EH (cell line): ENCODE data around the gene LPIN3.

Experiments
- DNase-seq: peaks from one replicate; pipeline ENCODE4 v3.0.0-alpha.2; 2015; ENCODE audit warnings: low read depth

The LPIN3 gene

GRCh38 chr20:41365777-41366545 lies 25.3 kb downstream of the LPIN3 start:
- no peak for DNase-seq

GRCh38 chr20:41366546-41367392 lies 26.1 kb downstream of the LPIN3 start, which contains the start of gene EMILIN3:
Gene EMILIN3 (minus strand): TSS chr20:41366818. CDS start chr20:41366634, 184 bp downstream.
- no peak for DNase-seq

DNA sequence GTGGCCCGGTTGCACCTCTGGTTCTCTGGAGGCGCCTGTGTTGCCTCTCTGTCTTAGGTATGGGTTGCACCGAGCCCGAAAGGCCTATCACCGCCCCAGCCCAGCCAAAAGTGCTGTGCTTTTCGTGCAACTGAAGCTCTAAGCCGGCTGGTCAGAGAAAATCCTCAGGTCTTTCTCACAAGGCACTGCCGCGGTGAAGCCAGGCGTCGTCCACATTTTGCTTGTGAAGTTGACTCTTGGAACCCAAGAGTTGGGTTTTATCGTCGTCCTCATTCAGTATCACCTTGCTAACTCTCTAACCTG lies 26.7 kb downstream of the LPIN3 start:
- DNase-seq = no peak

DNA sequence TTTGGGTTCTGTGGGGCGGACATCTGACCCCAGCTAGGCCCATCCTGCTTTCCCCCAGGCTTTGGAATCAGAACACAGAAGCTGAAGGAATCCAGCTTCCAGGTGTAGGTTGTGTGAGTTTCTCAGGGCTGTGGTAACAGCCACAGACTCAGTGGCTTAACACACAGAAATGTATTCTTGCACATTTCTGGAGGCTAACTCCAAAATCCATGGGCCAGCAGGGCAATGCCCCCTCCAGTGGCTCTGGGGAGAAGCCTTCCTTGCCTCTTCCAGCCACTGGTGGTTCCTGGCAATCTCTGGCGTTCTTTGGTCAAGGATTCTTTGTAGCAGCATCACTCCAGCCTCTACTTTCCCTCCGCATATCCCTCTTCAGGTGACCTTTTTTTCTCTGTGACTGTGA lies 27.3 kb downstream of the LPIN3 start:
- no peak for DNase-seq

- no peak for DNase-seq
These were observed 29.1 kb downstream of the LPIN3 start for GRCh38 chr20:41369673-41370072.

DNA sequence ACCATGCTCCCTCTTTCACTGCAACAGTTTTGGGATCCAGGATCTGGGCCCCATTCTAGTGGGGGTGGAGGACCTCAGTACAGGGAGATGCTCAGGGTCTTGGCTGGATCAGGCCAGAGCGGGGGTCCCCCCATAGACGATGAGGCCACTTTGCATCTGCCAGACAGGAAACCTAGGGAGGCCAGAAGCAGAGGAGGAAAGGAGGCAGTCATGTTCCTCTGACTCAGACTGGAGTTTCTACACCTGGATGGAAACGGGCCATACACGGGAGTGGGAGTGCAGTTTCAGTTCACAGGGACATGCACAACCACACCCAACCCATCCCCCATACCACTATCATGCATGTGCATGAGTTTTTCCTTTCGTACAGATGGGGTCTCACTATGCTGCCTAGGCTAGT lies 29.6 kb downstream of the LPIN3 start:
- DNase-seq = no peak

DNA sequence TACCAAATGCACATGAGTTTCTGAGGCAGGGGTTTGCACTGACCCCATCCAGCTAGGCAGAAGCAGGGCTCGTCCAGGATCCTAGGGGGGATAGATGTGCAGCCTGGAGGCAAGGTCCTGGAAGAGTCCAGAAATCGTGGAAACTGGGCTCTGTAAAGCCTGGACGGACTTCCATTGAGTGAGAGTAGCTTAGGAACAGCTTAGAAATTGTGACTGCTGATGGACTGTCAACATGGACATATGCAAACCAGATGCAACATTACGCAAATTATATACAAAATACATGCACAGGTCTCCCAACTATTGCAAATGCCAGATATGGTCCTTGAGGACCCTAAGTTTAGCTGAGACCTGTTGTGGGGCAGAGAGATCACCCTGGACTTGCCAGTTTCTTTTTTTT lies 30.8 kb downstream of the LPIN3 start:
- DNase-seq = no peak

DNA sequence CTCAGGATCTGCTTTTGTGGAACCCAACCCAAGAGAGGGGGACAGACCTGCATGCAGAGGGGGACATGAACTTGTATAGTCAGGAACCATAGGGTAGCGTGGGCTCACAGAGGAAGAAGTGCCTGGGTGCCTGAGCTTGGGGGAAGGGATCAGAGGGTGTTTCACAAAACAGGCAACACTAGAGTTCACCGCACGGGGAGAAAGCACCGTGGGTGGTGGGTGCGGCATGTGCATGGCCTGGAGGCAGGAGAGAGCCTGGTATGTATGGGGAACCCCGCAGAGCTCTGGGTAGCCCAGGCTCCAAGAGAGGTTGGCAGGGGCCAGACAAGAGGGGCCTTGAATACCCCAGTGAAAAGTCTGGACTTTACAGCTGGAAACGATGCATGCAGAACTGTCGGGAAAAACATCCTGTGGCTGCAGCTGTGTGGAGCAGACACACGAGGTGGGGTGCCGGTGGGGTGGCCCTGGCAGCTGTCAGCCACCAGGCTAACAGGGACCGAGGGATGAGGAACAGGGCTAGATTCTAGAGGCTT lies 32.7 kb downstream of the LPIN3 start:
- no peak for DNase-seq

DNA sequence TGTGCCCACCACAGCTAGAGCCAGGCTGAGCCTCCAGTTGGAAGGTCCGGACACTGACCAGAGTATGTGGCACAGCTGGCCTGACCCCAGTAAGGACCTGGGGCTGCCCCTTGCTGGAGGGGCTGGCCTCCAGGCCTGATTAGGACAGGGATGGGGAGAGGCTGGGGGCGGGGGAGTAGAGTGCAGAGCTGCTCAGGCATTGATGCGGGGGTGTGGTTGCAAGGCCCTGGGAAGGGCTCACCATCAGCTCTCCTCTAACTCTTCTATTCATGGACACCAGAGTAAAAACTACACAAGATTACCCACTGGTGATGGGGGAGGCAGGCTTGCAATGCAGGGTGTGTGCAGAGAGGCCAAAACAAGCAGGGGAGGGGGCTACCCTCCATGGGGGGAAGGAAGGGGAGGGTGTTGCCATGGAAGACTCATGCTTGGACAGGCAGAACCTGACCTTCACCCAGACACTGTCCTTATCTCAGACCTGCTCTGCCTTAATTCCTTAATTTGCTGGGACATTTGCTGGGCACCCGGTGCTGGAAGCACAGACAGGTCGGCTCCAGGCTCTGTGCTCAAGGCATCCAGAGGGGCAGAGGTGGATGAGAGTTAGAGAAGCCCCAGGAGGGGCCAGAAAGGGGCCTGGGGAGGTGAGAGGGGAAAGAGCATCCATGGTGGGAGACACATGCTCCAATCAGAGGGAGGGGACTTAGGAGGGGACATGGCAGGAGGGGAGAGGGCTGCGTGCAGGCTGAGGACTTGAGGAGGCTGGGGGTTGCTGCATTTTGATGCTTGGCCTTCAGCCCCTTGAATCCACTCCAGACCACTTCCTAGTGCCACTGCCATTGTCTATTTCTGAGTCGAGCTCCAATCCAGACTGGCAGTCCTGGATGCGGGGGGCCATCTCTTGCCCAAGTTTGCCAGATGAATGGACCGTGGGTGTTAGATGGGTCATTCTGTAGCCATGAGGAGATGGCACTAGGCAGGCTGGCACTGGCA lies 33.6 kb downstream of the LPIN3 start:
- DNase-seq = no peak

DNA sequence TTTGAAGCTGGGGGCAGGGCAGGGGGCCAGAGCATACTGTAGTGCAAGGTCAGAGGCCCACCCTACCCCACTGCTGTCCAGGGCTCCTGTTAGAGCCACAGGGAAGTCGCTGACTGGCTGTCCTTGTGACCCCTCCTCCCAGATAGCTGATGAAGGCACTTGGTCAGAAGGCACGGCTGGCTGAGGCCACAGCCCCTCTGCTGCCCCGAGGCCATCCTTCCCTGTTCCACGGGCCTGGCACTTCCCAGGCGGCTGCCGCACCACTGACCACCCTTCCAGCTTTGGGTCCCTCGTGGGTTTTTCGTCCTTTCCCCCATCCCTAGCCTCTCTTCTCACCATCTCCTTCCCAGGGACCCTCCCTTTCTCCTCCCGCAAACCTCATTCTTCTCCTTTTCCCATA lies 35.2 kb downstream of the LPIN3 start:
- no peak for DNase-seq

DNA sequence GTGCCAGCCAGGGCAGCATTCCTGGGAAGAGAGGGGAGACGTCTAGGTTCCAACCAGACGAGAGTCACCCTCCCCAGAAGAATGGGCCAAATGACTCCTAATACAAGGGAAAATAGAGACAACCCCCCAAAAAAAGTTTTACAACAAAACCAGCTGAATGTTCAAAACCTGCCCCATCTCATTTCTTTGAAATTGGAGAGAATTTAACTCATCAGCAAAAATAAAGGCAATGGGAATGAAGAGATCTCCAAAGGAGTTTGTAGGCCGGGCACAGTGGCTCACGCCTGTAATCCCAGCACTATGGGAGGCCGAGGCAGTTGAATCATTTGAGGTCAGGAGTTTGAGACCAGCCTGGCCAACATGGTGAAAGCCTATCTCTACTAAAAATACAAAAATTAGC lies 35.7 kb downstream of the LPIN3 start:
- no peak for DNase-seq

DNA sequence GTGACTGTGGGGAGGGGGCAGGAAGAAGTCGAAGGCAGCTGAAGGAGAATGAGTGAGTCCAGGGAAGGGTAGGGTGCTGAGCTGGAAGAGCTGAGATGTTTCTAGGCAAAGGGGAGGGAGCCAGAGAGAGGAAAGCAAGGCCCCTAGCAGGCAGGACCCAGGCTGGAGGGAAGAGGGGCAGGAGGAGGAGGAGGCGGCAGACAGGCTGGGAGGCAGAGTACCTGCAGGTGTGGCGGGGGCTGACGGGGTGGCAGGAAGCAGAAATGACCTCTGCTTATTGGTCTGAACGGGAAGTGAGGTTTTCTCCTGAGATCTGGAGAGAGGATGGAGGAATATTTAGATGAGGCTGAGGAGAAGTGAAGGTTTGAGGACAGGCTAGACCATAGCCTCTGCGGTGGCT lies 36.7 kb downstream of the LPIN3 start:
- no peak for DNase-seq

DNA sequence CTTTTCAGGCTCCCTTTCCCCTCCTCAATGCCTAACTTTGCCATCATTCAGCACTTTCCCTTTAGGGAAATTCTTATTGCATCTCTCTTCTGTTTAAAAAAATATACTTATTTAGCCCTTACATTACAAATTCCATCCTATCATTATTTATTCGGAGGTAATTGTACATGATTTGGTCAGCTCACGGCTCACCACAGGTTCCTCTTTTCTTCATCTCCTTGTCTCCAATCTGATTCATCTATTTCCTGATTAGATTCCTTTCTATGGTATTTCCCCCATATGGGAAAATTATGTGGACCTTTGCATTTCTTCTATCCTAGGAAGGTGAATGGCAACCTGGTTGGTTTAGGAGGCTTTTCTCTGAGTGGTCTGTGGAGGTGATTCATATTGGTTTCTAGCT lies 38.9 kb downstream of the LPIN3 start:
- DNase-seq = no peak

DNA sequence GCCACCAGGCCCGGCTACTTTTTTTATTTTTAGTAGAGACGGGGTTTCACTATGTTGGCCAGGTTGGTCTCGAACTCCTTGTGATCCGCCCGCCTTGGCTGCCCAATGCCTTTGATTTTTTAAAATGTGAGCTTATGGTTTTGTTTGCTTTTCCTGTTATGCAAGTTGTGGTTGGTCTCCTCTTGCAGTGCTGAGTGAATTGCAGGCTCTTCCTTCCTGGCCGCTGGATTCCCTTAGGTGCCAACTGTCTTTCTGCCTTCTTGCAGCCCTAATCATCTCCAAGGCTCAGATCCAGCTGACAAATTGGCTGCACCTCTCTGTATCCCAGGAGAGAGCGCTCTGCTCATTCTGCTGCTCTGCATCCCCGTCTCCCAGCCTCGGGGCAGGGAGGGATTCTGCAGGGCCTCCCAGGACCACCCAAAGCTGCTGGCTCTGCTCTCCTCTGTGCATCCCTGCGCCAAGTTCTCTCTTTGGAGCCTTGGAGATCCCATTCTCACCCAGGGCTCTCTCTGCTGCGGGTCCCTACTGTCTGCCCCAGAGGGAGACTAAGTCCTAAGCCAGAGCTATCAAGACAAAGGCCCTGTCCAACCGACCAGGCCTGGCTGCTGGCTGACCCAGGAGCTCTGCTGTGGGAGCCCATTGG lies 40.1 kb downstream of the LPIN3 start:
- no peak for DNase-seq

DNA sequence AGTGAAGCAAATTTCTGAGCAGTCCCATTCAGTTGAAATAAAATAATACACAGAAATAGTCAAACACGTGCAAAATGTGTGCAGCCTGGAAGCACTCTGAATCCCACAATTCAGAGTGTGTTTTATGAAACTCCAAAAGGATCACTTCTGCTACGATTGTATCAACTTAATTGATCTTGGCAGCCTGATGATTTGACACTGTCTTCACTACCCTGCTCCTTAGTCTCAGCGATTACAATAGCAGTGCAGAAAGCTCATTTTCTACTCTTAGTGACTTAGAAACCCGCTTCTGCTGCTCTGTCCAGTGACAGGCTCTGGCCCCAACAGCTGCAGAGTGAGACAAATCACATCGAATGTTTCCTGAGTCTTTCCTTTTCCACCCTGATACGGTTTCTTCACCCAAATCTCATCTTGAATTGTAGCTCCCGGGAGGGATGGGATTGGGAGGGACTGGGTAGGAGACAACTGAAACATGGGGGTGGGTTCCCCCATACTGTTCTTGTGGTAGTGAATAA lies 42.2 kb downstream of the LPIN3 start:
- no peak for DNase-seq

DNA sequence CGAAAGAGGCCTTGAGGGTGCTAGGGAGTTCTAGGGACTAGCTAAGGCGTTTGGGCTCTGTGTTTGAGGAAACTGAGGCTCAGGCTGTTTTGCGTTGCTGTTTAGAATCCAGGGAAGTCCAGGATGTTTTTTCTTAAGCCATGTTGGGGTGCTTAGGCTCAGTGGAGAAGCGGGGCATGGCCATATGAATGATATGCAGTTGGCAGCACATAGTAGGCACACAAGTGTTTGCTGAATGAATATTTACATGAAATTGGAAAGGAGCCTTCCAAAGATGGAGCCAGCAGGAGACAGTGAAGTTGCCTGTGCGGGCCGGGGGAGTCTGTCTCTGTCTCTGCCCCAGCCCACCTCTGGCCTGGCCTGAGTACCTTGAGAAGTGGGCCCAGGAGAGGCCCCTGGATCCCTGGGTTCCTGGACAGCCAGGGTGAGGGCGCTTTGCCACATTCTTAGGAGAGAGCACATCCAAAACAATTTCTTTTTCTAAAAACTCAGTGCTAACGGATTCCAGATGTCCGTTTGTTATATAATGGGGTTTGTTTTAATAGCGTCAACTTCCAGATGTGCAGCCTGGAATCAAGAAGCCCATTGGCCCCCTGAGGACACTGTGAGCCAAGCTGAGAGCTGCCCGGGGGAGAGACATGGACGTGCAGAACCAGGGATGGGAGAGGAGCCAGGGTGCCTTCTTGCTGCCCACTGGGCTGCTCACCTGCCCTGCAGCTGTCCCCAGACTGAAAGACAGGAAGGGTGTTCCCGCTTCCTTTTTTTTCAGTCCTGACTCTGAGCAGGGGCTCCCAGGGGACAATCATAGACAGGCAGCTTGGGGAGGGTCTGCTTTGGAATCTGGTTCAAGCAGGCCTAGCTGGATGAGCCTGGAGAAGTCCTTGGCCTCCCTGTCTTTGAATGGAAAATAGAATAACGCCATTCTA lies 46.1 kb downstream of the LPIN3 start:
- DNase-seq = peak; percentile 53

- DNase-seq = peak; percentile 34
These were observed 46.8 kb downstream of the LPIN3 start for GRCh38 chr20:41387444-41387851.

DNA sequence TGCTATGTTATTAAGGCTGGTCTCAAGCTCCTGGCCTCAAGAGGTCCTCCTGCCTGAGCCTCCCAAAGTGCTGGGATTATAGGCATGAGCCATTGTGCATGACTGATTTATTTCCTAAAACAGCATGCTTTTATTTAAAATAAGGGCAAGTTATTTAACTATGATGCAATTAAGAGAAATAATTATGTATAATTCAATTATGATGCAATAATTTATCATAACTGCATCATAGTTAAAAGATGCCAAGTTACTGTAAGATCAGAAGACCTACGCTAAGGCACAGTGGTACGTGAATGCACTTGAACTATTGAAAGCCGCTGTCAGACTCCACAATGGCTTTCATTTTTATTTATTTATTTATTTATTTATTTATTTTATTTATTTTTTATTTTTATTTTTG lies 50.3 kb downstream of the LPIN3 start:
- no peak for DNase-seq

GRCh38 chr20:41391587-41392001 lies 51.0 kb downstream of the LPIN3 start:
- peak; percentile 91 for DNase-seq

GRCh38 chr20:41392295-41392694 lies 51.7 kb downstream of the LPIN3 start:
- peak; percentile 22 for DNase-seq
